IPS-20b (cell line): ENCODE results near the gene ZFYVE19.

Source experiments
- H3K27ac ChIP-seq: one replicate; pipeline ENCODE4 v1.5.1; 2013; ENCODE audit warnings: low read length
- H3K27me3 ChIP-seq: 2 replicates; pipeline ENCODE4 v1.6.1; 2013; ENCODE audit warnings: mild to moderate bottlenecking, low read length, inconsistent platforms; ENCODE audit not compliant: insufficient read depth
- H3K36me3 ChIP-seq: 2 replicates; pipeline ENCODE4 v1.6.1; 2013; ENCODE audit warnings: low read depth, mild to moderate bottlenecking, inconsistent platforms, low read length, moderate library complexity; ENCODE audit not compliant: insufficient read depth
- H3K4me1 ChIP-seq: 2 replicates; pipeline ENCODE4 v1.6.1; 2013; ENCODE audit warnings: mild to moderate bottlenecking, control low read depth, inconsistent platforms, low read length, moderate library complexity; ENCODE audit not compliant: insufficient read depth
- H3K4me3 ChIP-seq: 2 replicates; pipeline ENCODE4 v1.5.1; 2013; ENCODE audit warnings: mild to moderate bottlenecking, low read length, inconsistent platforms
- H3K9ac ChIP-seq: 2 replicates; pipeline ENCODE4 v1.6.1; 2013; ENCODE audit warnings: low read depth, mild to moderate bottlenecking, inconsistent platforms, low read length, moderate library complexity
- H3K9me3 ChIP-seq: 2 replicates; pipeline ENCODE4 v1.6.1; 2013; ENCODE audit warnings: mild to moderate bottlenecking, low read depth, low read length, inconsistent platforms; ENCODE audit not compliant: insufficient read depth

Gene ZFYVE19

DNA sequence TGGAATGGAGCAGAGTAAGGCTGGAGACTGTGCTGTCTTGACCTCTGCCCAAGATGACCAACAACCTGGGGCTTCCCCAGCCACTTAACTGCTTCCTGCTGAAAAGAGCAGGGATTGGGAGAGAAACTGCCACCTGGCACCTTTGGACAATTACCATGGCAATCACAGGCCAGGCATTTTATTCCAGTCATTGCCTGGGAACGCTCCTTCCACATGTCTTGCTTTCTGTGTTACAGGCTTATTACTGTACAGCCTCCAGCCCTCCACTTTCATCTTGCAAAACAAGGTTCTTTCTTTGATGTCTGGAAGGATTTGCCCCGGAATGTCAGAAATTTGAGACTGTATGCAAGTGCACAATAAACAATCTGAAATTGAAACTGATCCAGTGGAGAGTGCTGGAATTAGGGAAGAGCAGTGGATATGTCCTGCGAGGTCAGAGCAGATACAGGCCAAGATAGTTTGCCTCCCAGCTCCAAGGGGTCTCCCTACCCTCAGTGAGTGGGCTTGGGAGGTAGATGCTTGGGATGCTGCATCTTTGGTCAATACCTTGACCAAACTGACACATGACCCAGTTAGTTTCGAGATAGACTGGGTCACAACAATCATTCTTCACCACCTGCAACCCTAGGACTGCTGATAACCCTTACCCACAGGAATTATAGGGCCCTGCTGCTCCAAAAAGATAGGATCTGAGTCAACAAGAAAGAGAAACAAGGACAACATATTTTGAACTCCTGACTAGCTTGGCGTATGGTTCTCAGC lies 19.0 kb downstream of the ZFYVE19 start:
- no peaks in the 10 kb centered on the region for H3K36me3 ChIP-seq
- no peaks in the 10 kb centered on the region for H3K9me3 ChIP-seq
- H3K9ac ChIP-seq, result no peak overlapping the region
- H3K4me3 ChIP-seq, result no peak overlapping the region
- no peaks in the 10 kb centered on the region for H3K4me1 ChIP-seq
- no peaks in the 10 kb centered on the region for H3K27me3 ChIP-seq
- no peak overlapping the region for H3K27ac ChIP-seq

DNA sequence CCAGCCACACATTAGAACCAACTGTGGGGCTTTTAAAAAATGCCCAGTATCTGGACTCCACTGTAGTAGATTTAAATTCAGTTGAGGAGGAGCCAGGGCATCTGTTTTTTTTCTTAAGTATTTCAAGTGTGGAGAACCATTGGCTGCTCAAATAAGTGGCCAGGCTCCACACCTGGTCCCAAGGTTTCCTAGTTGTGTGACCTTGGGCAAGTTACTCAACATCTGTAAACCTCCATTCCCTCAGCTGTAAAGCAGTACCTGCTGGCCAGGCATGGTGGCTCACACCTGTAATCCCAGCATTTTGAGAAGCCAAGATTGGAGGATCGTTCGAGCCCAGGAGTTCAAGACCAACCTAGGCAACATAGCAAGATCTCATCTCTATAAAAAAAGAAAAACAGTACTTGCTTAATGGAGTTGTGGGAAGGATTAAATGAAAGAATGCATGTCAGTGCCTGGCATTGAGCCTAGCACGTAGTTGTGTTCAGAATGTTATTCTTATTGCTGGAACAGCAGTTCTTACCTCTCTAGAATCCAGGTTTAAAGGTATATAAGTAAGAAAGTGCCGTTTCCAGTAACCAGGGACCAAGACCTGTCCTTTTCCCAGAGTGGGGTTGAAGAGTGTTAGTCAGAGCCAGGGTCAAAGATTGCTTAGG lies 19.7 kb downstream of the ZFYVE19 start:
- H3K9me3 ChIP-seq, result no peaks in the 10 kb centered on the region
- H3K4me1 ChIP-seq, result no peaks in the 10 kb centered on the region
- no peak overlapping the region for H3K9ac ChIP-seq
- no peaks in the 10 kb centered on the region for H3K36me3 ChIP-seq
- H3K27ac ChIP-seq, result no peak overlapping the region
- no peaks in the 10 kb centered on the region for H3K27me3 ChIP-seq
- no peak overlapping the region for H3K4me3 ChIP-seq

DNA sequence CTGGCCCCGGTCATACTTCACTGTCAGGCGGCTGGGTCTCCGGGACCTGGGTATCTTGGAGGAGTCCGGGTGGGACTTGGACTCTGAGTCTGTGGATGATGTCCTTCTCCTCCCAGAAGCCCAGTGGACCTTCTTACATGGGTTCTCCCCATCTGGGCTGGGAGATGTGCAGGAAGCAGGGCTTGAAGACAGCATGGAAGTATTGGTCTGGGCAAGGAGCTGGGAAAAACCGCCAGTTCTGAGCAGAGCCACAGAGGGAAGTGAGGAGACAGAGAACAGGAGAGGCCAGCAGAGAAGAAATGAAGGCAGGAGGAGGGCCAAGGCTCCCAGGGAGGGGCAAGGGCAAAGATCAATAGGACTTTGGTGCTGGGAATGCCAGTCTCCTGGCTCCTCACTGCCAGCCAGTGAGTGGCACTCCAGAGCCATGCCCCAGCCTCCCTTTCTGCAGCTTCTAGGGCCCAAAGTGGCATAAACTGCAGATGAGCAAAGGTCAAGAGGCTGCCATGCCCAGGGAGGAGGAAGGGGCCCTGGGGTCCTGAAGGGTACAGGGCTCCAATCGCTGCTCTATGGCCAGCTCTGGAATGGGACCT lies 21.7 kb downstream of the ZFYVE19 start, which contains the start of gene PPP1R14D:
PPP1R14D (minus strand) TSS at position 262 of the 590 bp plus-strand sequence; CDS start at position 195, 67 bp downstream.
- Histone ChIP-seq H3K9me3 (no peaks in the 10 kb centered on the region), H3K36me3 (no peaks in the 10 kb centered on the region), H3K27ac (no peak within 1 kb of the TSS), H3K9ac (no peak within 1 kb of the TSS), H3K4me3 (no peak within 1 kb of the TSS), H3K27me3 (no peaks in the 10 kb centered on the region), H3K4me1 (no peaks in the 10 kb centered on the region)

DNA sequence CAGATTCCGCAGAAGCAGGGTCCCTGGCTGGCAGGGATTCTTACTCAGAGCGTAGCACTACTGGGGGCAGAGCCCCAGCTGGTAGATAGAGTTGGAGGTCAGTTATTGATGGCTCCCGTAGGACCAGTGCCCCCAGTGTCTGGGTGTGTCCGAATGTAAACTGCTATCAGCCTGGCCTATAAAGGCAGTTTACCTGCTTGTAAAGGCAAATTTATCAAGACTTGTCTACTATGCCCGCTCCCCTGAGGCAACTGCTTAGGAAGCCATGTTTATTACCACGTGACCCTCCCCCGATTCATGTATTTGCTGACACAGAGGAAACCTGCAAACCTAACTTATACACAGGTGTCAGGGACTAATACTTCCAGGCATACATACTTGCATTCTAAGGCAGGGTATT lies 22.2 kb downstream of the ZFYVE19 start:
- Histone ChIP-seq H3K4me3 (no peak overlapping the region), H3K27me3 (no peaks in the 10 kb centered on the region), H3K27ac (no peak overlapping the region), H3K36me3 (no peaks in the 10 kb centered on the region), H3K9me3 (no peaks in the 10 kb centered on the region), H3K9ac (no peak overlapping the region), H3K4me1 (no peaks in the 10 kb centered on the region)

DNA sequence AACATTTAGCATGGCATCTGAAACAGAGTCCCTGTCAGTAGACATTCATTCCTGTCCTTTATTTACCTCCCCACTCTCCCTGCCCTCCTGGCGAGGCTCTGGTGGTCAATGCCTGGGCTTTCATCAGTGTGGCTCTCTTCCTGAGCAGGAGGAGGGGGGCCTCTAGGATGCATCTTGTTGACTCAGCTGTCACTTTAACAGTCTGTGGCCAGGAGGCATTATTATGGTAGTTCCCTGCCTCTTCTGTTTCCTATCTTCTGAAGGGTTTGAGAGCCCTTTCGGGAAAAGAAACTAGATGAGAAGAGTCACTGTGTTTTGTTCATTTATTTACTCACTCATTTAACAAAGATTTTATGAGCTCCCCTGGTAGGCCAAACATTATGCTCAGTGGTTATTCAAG lies 24.0 kb downstream of the ZFYVE19 start:
- Histone ChIP-seq H3K27me3 (no peaks in the 10 kb centered on the region), H3K4me3 (no peak overlapping the region), H3K4me1 (no peaks in the 10 kb centered on the region), H3K9me3 (no peaks in the 10 kb centered on the region), H3K27ac (no peak overlapping the region), H3K9ac (no peak overlapping the region), H3K36me3 (no peaks in the 10 kb centered on the region)

DNA sequence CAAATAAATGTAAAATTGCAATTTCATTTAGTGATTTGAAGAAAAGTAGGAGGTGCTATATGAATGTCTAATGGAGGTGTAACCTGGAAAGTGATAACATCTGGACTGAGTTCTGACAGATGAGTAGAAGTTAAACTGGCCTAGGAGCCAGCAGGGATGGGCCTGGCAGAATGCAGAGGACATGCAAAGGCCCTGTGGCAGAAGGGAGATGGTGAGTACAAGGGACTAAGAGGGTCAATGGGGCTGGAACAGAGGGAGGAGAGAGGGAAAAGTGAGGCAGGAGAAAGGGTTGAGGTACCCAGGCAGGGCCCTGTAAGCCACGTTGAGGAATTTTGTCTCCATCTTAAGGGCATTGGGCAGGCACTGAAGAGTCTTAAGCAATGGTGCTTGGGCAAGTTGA lies 25.0 kb downstream of the ZFYVE19 start:
- Histone ChIP-seq H3K9me3 (no peaks in the 10 kb centered on the region), H3K4me3 (no peak overlapping the region), H3K27ac (no peak overlapping the region)

DNA sequence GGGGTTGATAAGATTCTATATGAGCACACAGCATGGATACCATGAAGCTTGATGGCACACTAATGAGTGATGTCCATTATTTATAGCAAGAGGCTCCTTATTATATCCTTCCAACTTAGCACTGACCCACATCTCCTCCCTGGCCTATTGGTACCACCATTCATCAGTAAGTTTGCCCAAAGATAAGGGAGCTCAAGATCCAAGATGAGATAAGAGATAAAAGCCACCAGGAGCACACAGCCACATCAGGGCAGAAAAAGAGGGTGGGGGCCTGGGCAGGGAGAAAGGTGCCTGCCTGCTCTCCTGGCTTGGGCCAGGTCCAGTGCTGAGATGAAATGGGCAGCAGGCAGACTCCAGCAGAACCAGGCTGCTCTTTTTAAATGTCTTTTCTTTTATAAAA lies 26.0 kb downstream of the ZFYVE19 start:
- H3K4me1 ChIP-seq, result no peaks in the 10 kb centered on the region
- H3K9ac ChIP-seq, result no peak overlapping the region
- H3K27me3 ChIP-seq, result no peaks in the 10 kb centered on the region
- no peaks in the 10 kb centered on the region for H3K9me3 ChIP-seq
- H3K27ac ChIP-seq, result no peak overlapping the region
- H3K4me3 ChIP-seq, result no peak overlapping the region
- no peaks in the 10 kb centered on the region for H3K36me3 ChIP-seq

More for the DNA sequence above, 25.0 kb downstream of the ZFYVE19 start:
- Histone ChIP-seq H3K4me1 (no peaks in the 10 kb centered on the region), H3K27me3 (no peaks in the 10 kb centered on the region), H3K36me3 (no peaks in the 10 kb centered on the region), H3K9ac (no peak overlapping the region)

DNA sequence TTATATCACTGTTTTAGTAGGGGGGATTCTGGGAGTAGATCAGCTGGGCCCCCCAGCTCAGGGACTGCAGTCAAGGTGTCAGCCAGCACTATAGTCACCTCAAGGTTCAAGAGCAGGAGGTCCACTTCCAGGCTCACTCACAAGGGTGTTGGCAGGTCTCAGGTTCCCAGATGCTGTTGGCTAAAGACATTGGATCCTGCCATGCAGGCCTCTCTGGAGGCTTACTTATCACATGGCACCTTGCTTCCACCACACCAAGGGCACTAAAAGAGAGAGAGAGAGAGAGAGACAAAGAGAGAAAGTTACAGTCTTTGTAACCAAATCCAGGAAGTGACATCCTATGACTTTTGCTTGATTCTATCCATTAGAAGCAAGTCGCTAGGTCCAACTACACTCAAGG lies 29.1 kb downstream of the ZFYVE19 start:
- no peaks in the 10 kb centered on the region for H3K27me3 ChIP-seq
- no peak overlapping the region for H3K9ac ChIP-seq
- H3K36me3 ChIP-seq, result no peaks in the 10 kb centered on the region
- H3K4me1 ChIP-seq, result no peaks in the 10 kb centered on the region
- no peak overlapping the region for H3K4me3 ChIP-seq
- no peak overlapping the region for H3K27ac ChIP-seq
- H3K9me3 ChIP-seq, result no peaks in the 10 kb centered on the region

DNA sequence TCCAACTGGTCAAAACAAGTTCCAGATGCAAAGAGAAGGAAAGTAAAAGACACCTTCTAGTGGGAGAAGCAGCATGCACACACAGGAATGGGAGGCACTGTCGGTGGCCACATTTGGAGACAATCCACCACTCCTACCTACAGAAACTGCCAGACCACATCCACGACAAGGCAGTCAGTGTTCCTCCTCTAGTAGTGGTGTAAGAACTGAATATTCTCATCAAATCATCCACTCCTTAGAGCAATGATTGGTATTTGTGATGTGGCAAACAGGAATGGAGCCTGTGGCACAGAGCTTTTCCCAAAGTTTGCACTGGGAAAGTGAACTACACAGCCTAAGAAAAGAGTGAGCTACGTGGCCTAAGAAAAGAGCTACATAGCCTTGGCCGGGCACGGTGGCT lies 31.9 kb downstream of the ZFYVE19 start:
- Histone ChIP-seq H3K9ac (no peak overlapping the region), H3K36me3 (no peaks in the 10 kb centered on the region), H3K9me3 (no peaks in the 10 kb centered on the region), H3K27me3 (peaks cover 17% of the 10 kb centered on the region), H3K4me3 (no peak overlapping the region), H3K4me1 (0 out of 2 replicates have a peak, but pooled peaks cover 3% of the 10 kb centered on the region), H3K27ac (no peak overlapping the region)

DNA sequence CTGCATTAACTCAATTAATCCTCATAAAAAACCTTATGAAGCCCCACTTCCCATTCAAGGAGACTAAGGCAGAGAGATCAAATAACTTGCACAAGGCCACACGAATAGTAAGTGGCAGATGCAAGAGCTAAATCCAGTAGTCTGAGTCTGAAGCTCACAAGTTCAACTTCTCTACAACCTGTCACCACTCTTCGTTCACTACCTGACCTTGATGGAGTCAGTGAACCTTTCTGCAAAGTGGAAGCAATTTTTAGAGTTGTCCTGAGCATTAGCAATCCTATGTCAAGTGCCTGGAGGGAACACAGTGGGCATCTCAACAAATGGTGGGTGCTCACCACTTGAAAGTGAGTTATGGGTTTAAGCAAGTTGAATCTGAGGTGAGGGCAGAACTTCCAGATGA lies 34.9 kb downstream of the ZFYVE19 start:
- Histone ChIP-seq H3K27me3 (peaks cover 33% of the 10 kb centered on the region), H3K27ac (no peak overlapping the region), H3K9ac (no peak overlapping the region), H3K4me1 (peaks cover 11% of the 10 kb centered on the region; the same call in 1 of the 2 replicates), H3K9me3 (no peaks in the 10 kb centered on the region), H3K4me3 (no peak overlapping the region), H3K36me3 (peaks cover 6% of the 10 kb centered on the region; the same call in 1 of the 2 replicates)

DNA sequence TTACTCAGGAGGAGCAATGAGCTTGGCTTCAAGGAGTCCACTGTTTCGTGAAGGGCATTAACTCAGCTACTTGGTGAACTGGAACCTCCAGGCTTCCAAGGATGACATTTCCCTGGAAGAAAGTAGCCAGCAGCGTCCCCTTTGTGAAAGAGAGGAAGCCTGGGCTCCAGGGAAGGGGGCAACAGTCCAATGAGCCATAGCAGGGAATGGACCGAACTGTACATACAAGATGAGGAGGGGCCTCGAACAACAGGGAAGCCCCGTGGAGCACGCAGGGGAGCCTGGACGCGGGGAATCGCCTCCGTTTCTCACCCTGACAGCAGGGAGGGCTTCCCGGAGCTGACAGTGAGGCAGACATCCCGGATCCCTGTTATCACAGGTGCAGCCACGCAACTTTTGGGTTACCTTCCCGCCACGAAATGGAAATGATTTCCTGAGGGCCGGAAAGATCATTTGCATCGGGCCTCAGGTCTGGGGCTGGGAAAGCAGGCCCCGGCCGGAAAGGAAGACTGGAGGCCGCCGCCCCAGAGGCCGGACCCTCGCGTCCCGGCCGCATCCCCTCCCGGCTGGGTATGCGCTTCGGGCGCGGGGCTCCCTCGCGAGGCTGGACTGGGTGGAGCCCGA lies 36.5 kb downstream of the ZFYVE19 start:
- H3K36me3 ChIP-seq, result peaks cover 16% of the 10 kb centered on the region; the same call in 1 of the 2 replicates
- peaks cover 22% of the 10 kb centered on the region for H3K4me1 ChIP-seq
- H3K27me3 ChIP-seq, result peaks cover 33% of the 10 kb centered on the region
- no peak overlapping the region for H3K27ac ChIP-seq
- H3K9ac ChIP-seq, result peak overlapping the region; percentile 88; the same call in 1 of the 2 replicates
- H3K9me3 ChIP-seq, result no peaks in the 10 kb centered on the region
- peak overlapping the region; percentile 96 for H3K4me3 ChIP-seq
